K562 (cell line): ENCODE results near the gene ZBTB16. TPM values are rescaled to one million over a fixed set of nuclear protein-coding genes. Genes with fewer than 3 reads are reported as not detected.
A peak's percentile ranks its signal among the peaks of the same experiment; 100 is the strongest.

Source experiments
- ATF7 ChIP-seq: fragments of 450-650 bp; IDR thresholded peaks from 2 replicates; pipeline ENCODE4 v1.7.1; 2014; ENCODE audit warnings: mild to moderate bottlenecking, moderate library complexity
- CAMTA2 ChIP-seq: fragments of 250-450 bp; sonication (Bioruptor Pico); conservative IDR thresholded peaks from 2 replicates; pipeline ENCODE4 v1.5.1; 2022
- CBX3 ChIP-seq, 2 experiments: IDR thresholded peaks; 1 replicate in 1 of 2; 2 replicates in 1 of 2; pipeline ENCODE4 v1.6.1; 2012; ENCODE audit warnings: inconsistent platforms in 2 of 2, low read length in 2 of 2, borderline replicate concordance in 1 of 2, control low read depth in 1 of 2
- ELF2 ChIP-seq: fragments of 250-450 bp; sonication (Bioruptor Pico); IDR thresholded peaks from 2 replicates; pipeline ENCODE4 v1.5.0; 2021; ENCODE audit warnings: mild to moderate bottlenecking
- ETV6 ChIP-seq, 3 experiments: fragments of 150-350 bp in 1 of 3; sonication (generic) in 1 of 3; formaldehyde crosslinking in 1 of 3; IDR thresholded peaks; 2 replicates each; pipeline versions ENCODE4 v1.6.1 to v1.8.0; 2014 to 2022; ENCODE audit warnings: borderline replicate concordance in 2 of 3, low read depth in 2 of 3, antibody characterized with exemption in 1 of 3, low read length in 1 of 3, mild to moderate bottlenecking in 1 of 3, missing genetic modification reagents in 1 of 3
- FOS ChIP-seq: IDR thresholded peaks from 3 replicates; pipeline ENCODE4 v1.6.1; 2011; ENCODE audit not compliant: insufficient read length; ENCODE audit errors: extremely low read depth
- HLTF ChIP-seq: fragments of 450-650 bp; IDR thresholded peaks from 2 replicates; pipeline ENCODE4 v1.6.1; 2016
- HMG20B ChIP-seq: fragments of 250-450 bp; sonication (Bioruptor Pico); IDR thresholded peaks from 2 replicates; pipeline ENCODE4 v1.5.0; 2021; ENCODE audit warnings: mild to moderate bottlenecking
- HOXB6 ChIP-seq: fragments of 250-450 bp; sonication (Bioruptor Pico); IDR thresholded peaks from 2 replicates; pipeline ENCODE4 v1.5.1; 2022; ENCODE audit warnings: mild to moderate bottlenecking, borderline replicate concordance
- MECOM ChIP-seq: fragments of 250-450 bp; sonication (Bioruptor Pico); IDR thresholded peaks from 2 replicates; pipeline ENCODE4 v1.8.0; 2022; ENCODE audit warnings: inconsistent platforms
- NCOR1 ChIP-seq: fragments of 450-650 bp; IDR thresholded peaks from 2 replicates; pipeline ENCODE4 v1.6.1; 2016; ENCODE audit warnings: mild to moderate bottlenecking, moderate library complexity
- NUFIP1 ChIP-seq: fragments of 450-650 bp; IDR thresholded peaks from 2 replicates; pipeline ENCODE4 v1.6.1; 2018; ENCODE audit not compliant: partially characterized antibody
- RBM15 ChIP-seq: fragments of 200-400 bp; formaldehyde crosslinking; IDR thresholded peaks from 2 replicates; pipeline ENCODE4 v1.6.1; 2018; ENCODE audit warnings: mild to moderate bottlenecking, low read length, moderate library complexity; ENCODE audit not compliant: insufficient read depth
- SNRNP70 ChIP-seq: fragments of 200-400 bp; formaldehyde crosslinking; optimal IDR thresholded peaks from 2 replicates; pipeline ENCODE3; 2017; ENCODE audit warnings: low read depth, low read length
- SOX6 ChIP-seq: fragments of 450-650 bp; IDR thresholded peaks from 2 replicates; pipeline ENCODE4 v1.6.1; 2014; ENCODE audit warnings: mild to moderate bottlenecking
- ZNF232 ChIP-seq: sonication (generic); formaldehyde crosslinking; IDR thresholded peaks from 2 replicates; pipeline ENCODE4 v1.8.0; 2022; ENCODE audit warnings: mild to moderate bottlenecking, missing genetic modification reagents
- ZNF316 ChIP-seq: fragments of 450-650 bp; IDR thresholded peaks from 2 replicates; pipeline ENCODE4 v1.6.1; 2016
- ZNF583 ChIP-seq: fragments of 250-450 bp; sonication (Bioruptor Pico); IDR thresholded peaks from 2 replicates; pipeline ENCODE4 v1.4.0; 2020
- polyA plus RNA-seq, 8 experiments: library from polyadenylated mRNA; depleted of rRNA in 4 of 8; stranded (reverse) in 5 of 8; unstranded in 3 of 8; fragments of >200 nt; fragmentation: Nextera tagmentation in 2 of 8; fragmentation: Illumina TruSeq in 1 of 8; extraction: Ambion mirVana in 2 of 8; extraction: Trizol in 1 of 8; gene quantifications; 2 replicates each; pipeline versions ENCODE4 v1.2.1 to v1.2.3, GENCODE V29; 2011 to 2014; ENCODE audit warnings: inconsistent platforms in 1 of 8, missing spikeins in 1 of 8
- total RNA-seq, 7 experiments: library from RNA; depleted of rRNA in 6 of 7; stranded (reverse); fragments of >200 nt in 6 of 7; fragmentation: Illumina TruSeq in 2 of 7; extraction: Trizol in 2 of 7; gene quantifications; 2 replicates each; pipeline versions ENCODE4 v1.2.1 to v1.2.3, GENCODE V29; 2011 to 2021; ENCODE audit warnings: low replicate concordance in 1 of 7
- TF ChIP-seq, protein P1 (sequence below): sonication (generic); formaldehyde crosslinking; IDR thresholded peaks from 2 replicates; pipeline ENCODE4 v1.8.0; 2022; ENCODE audit warnings: mild to moderate bottlenecking, missing genetic modification reagents
- TF ChIP-seq, protein P2 (sequence below): fragments of 250-450 bp; sonication (Bioruptor Pico); IDR thresholded peaks from 2 replicates; pipeline ENCODE4 v1.5.0; 2021
- TF ChIP-seq, protein P3 (sequence below): sonication (generic); formaldehyde crosslinking; IDR thresholded peaks from 2 replicates; pipeline ENCODE4 v1.8.0; 2023; ENCODE audit warnings: mild to moderate bottlenecking, missing genetic modification reagents
- TF ChIP-seq, protein P4 (sequence below): sonication (generic); formaldehyde crosslinking; IDR thresholded peaks from 2 replicates; pipeline ENCODE4 v1.8.1; 2022; ENCODE audit warnings: missing genetic modification reagents

ZBTB16 gene
- total and polyA plus RNA-seq, 9 of the 15 experiments (the other 6 are each of a cell fraction or from before 2014, with no cell fraction given) = 0.06 to 0.40 (median 0.24) TPM; not detected in 4

DNA sequence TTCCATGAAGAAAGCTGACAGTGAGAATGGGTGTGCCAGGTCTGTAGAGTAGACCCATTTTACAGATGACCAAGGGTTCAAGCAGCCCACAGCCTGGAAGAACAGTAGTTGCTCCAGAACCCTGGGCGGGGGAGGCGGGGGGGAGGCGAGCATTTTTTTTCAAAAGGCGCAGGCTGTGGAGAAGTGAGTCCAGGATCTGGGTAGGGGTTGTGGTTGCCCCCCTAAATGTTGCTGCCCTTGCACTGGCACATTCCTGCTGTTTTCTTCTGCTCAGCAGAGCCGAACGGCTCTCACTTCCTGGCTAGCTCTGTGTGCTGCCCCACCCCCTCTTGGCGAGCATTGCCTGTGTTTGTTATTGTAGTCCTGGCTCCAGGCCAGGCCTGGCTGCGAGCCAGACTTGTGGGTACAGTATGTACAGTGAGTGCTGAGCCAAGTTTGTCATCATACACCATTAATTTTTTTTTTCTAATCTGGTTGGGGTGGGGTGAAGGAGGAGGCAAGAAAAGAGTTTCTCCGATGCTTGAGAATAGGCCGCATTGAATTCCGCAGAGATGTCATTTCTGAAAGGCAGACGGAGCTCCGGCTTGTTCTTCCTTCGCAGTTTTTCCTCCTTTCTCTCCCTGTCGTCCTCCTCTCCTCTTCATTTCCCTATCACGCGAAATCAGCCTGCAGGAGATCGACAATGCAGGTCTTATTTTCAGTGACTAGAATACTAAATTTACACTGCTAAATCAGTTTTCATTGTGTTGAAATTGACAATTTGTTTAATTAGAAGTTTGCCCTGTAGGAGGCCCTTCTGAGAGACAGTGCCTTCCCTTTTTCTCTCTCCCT is 100.5 kb downstream of the ZBTB16 start (continued):
- TF ChIP-seq, protein P1, sequence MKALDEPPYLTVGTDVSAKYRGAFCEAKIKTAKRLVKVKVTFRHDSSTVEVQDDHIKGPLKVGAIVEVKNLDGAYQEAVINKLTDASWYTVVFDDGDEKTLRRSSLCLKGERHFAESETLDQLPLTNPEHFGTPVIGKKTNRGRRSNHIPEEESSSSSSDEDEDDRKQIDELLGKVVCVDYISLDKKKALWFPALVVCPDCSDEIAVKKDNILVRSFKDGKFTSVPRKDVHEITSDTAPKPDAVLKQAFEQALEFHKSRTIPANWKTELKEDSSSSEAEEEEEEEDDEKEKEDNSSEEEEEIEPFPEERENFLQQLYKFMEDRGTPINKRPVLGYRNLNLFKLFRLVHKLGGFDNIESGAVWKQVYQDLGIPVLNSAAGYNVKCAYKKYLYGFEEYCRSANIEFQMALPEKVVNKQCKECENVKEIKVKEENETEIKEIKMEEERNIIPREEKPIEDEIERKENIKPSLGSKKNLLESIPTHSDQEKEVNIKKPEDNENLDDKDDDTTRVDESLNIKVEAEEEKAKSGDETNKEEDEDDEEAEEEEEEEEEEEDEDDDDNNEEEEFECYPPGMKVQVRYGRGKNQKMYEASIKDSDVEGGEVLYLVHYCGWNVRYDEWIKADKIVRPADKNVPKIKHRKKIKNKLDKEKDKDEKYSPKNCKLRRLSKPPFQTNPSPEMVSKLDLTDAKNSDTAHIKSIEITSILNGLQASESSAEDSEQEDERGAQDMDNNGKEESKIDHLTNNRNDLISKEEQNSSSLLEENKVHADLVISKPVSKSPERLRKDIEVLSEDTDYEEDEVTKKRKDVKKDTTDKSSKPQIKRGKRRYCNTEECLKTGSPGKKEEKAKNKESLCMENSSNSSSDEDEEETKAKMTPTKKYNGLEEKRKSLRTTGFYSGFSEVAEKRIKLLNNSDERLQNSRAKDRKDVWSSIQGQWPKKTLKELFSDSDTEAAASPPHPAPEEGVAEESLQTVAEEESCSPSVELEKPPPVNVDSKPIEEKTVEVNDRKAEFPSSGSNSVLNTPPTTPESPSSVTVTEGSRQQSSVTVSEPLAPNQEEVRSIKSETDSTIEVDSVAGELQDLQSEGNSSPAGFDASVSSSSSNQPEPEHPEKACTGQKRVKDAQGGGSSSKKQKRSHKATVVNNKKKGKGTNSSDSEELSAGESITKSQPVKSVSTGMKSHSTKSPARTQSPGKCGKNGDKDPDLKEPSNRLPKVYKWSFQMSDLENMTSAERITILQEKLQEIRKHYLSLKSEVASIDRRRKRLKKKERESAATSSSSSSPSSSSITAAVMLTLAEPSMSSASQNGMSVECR (CRISPR knock-in tag) = no peak
- TF ChIP-seq HMG20B (CRISPR knock-in tag) (no peak), CAMTA2 (CRISPR knock-in tag) (no peak), ETV6 (IDR thresholded peaks at IDR 0.05; ENCODE audit: borderline replicate concordance in 1 of 2, low read depth in 2 of 2, low read length in 1 of 2) (no peak), ETV6 (CRISPR knock-in tag; IDR thresholded peaks at IDR 0.05; ENCODE audit: borderline replicate concordance) (no peak), NUFIP1 (no peak), CBX3 (IDR thresholded peaks at IDR 0.05; ENCODE audit: borderline replicate concordance in 1 of 2, low read length in 2 of 2) (peak in 1 of 2 experiments; percentile 45; a peak in 1 of 3 replicates), HOXB6 (no peak), FOS (no peak), ZNF583 (CRISPR knock-in tag) (no peak), ZNF316 (no peak), NCOR1 (peak; percentile 83), ATF7 (peak; percentile 85), ELF2 (CRISPR knock-in tag) (0 out of 2 replicates have a peak, but pooled peaks have one; percentile 19), ZNF232 (CRISPR knock-in tag) (no peak), HLTF (no peak), SNRNP70 (no peak), SOX6 (peak; percentile 86), MECOM (CRISPR knock-in tag) (no peak), RBM15 (no peak)
- TF ChIP-seq, protein P2, sequence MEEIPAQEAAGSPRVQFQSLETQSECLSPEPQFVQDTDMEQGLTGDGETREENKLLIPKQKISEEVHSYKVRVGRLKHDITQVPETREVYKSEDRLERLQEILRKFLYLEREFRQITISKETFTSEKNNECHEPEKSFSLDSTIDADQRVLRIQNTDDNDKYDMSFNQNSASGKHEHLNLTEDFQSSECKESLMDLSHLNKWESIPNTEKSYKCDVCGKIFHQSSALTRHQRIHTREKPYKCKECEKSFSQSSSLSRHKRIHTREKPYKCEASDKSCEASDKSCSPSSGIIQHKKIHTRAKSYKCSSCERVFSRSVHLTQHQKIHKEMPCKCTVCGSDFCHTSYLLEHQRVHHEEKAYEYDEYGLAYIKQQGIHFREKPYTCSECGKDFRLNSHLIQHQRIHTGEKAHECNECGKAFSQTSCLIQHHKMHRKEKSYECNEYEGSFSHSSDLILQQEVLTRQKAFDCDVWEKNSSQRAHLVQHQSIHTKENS = no peak
- TF ChIP-seq, protein P3, sequence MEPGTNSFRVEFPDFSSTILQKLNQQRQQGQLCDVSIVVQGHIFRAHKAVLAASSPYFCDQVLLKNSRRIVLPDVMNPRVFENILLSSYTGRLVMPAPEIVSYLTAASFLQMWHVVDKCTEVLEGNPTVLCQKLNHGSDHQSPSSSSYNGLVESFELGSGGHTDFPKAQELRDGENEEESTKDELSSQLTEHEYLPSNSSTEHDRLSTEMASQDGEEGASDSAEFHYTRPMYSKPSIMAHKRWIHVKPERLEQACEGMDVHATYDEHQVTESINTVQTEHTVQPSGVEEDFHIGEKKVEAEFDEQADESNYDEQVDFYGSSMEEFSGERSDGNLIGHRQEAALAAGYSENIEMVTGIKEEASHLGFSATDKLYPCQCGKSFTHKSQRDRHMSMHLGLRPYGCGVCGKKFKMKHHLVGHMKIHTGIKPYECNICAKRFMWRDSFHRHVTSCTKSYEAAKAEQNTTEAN (CRISPR knock-in tag) = no peak
- TF ChIP-seq, protein P4, sequence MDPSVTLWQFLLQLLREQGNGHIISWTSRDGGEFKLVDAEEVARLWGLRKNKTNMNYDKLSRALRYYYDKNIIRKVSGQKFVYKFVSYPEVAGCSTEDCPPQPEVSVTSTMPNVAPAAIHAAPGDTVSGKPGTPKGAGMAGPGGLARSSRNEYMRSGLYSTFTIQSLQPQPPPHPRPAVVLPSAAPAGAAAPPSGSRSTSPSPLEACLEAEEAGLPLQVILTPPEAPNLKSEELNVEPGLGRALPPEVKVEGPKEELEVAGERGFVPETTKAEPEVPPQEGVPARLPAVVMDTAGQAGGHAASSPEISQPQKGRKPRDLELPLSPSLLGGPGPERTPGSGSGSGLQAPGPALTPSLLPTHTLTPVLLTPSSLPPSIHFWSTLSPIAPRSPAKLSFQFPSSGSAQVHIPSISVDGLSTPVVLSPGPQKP (CRISPR knock-in tag) = no peak
